CD4-positive, alpha-beta T cell treated with Interleukin-1 beta for 1 hour (primary cell): ENCODE data around the gene DPF1.
A peak's percentile ranks its signal among the peaks of the same experiment; 100 is the strongest.
"Not testable (repeated sequence)": the region's sequence is repeated elsewhere in the genome, so short reads cannot be mapped to it uniquely, and the experiment has no call there.

ENCODE experiments used
- DNase-seq, 2 donors: peaks; one replicate each; pipeline ENCODE4 v3.0.0-alpha.2; 2020 to 2022

DPF1 gene

GRCh38 chr19:38250428-38250820, 26.4 kb upstream of the DPF1 start:
- no peak for DNase-seq

- DNase-seq, result no peak
Observed at GRCh38 chr19:38248421-38248820, 24.4 kb upstream of the DPF1 start.

- DNase-seq, result no peak
Observed at GRCh38 chr19:38247734-38248268, 23.8 kb upstream of the DPF1 start.

GRCh38 chr19:38247126-38247525, 23.1 kb upstream of the DPF1 start:
- DNase-seq, result no peak

- no peak for DNase-seq
Observed at GRCh38 chr19:38245826-38246498, 21.9 kb upstream of the DPF1 start.

GRCh38 chr19:38243279-38243673, 19.3 kb upstream of the DPF1 start:
- DNase-seq, result no peak

- DNase-seq, result no peak
Observed at GRCh38 chr19:38239816-38240215, 15.8 kb upstream of the DPF1 start.

GRCh38 chr19:38234615-38235014, 10.6 kb upstream of the DPF1 start:
- no peak for DNase-seq

- DNase-seq, result peak; percentile 70 to 71
Observed at GRCh38 chr19:38233740-38234251, 9.8 kb upstream of the DPF1 start.

- DNase-seq, result no peak
Observed at GRCh38 chr19:38231918-38232317, 7.9 kb upstream of the DPF1 start.

- not testable (repeated sequence) for DNase-seq
Observed at GRCh38 chr19:38230506-38231133, 6.6 kb upstream of the DPF1 start.

GRCh38 chr19:38229585-38230073, 5.6 kb upstream of the DPF1 start:
- DNase-seq, result peak; percentile 71 to 74

- no peak for DNase-seq
Observed at GRCh38 chr19:38228491-38229439, 4.7 kb upstream of the DPF1 start.

- DNase-seq, result no peak
Observed at GRCh38 chr19:38228005-38228377, 4.0 kb upstream of the DPF1 start.

- DNase-seq, result no peak
Observed at GRCh38 chr19:38227287-38228004, 3.4 kb upstream of the DPF1 start.

- DNase-seq, result not testable (repeated sequence)
Observed at GRCh38 chr19:38224863-38225218, 819 bp upstream of the DPF1 start.

- no peak for DNase-seq
Observed at GRCh38 chr19:38223617-38224013, 407 bp downstream of the DPF1 start.

- no peak for DNase-seq
Observed at GRCh38 chr19:38223119-38223523, 901 bp downstream of the DPF1 start.

GRCh38 chr19:38221919-38222830, 1.8 kb downstream of the DPF1 start:
- no peak for DNase-seq

GRCh38 chr19:38221421-38221820, 2.6 kb downstream of the DPF1 start:
- no peak for DNase-seq

GRCh38 chr19:38219221-38219620, 4.8 kb downstream of the DPF1 start:
- DNase-seq, result no peak
